GM18526 (cell line): ENCODE data around the gene RCE1.

Experiments
- POLR2A ChIP-seq: IDR thresholded peaks from 3 replicates; pipeline ENCODE4 v1.6.1; 2011; ENCODE audit not compliant: insufficient read length; ENCODE audit errors: extremely low read depth

RCE1 gene

GRCh38 chr11:66861774-66862558 lies 18.7 kb downstream of the RCE1 start:
- no peak for TF ChIP-seq POLR2A

GRCh38 chr11:66862559-66863037 lies 19.4 kb downstream of the RCE1 start:
- TF ChIP-seq POLR2A: no peak

- TF ChIP-seq POLR2A: no peak
Observed at GRCh38 chr11:66863428-66864125, 20.3 kb downstream of the RCE1 start.

DNA sequence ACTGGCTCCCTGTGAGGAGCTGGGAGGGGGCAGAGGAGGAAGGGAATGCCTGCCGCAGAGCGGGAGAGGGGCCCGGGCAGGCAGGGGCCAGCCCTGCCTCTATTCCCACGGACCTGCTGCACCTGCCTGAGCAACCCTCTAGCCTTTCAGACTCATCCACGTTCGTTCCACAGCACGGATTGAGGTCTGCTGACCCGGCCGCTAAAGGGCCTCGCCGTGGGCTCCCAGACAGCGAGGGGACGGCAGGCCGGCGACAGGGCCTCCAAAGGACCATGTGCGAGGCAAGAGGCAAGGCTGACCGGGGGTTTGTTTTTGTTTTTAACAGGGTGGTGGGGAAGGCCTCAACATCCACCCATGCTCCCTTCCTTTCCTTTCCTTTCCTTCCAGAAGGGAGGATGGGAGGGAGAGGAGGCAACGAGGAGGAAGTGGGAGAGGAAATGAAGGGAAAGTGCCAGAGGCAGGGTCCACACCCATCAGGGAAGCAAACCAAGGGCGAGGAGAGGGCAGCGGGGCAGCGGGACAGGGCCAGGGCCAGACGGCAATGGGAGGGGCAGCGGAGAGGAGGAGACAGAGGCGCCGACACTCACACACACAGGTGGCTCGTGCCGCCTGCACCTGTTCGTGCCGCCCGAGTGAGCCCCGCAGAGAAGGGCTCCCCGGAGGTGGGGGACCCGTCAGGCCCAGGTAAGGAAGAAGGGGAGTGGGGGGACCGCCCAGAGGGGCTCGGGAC lies 21.1 kb downstream of the RCE1 start:
- no peak for TF ChIP-seq POLR2A

GRCh38 chr11:66864924-66865697 lies 21.9 kb downstream of the RCE1 start:
- TF ChIP-seq POLR2A: no peak

- no peak for TF ChIP-seq POLR2A
Observed at GRCh38 chr11:66866007-66866406, 22.8 kb downstream of the RCE1 start.

DNA sequence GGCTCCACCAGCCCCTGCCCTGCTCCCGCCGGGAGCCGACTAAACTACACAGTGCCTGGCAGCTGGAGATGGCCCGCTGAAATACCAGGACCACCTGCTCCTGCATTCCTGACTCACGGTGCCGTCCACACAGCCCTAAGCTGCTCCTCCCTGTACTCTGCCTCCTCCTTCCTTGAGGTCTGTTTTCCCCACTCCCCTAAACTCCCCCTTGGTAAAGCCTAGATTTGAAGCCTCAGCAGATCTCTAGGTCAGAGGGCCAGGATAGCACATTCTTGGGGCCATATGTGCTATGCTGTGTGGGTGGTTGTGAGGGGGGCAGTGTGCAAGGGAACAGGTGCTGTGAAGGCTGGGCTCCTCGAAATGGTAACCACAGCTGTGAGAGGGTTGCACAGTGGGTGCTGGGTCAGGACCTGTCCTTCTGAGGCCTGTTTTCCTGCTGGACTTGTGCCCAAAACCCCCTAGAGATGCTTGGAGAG lies 23.3 kb downstream of the RCE1 start:
- TF ChIP-seq POLR2A: no peak

GRCh38 chr11:66867425-66868040 lies 24.3 kb downstream of the RCE1 start:
- no peak for TF ChIP-seq POLR2A

DNA sequence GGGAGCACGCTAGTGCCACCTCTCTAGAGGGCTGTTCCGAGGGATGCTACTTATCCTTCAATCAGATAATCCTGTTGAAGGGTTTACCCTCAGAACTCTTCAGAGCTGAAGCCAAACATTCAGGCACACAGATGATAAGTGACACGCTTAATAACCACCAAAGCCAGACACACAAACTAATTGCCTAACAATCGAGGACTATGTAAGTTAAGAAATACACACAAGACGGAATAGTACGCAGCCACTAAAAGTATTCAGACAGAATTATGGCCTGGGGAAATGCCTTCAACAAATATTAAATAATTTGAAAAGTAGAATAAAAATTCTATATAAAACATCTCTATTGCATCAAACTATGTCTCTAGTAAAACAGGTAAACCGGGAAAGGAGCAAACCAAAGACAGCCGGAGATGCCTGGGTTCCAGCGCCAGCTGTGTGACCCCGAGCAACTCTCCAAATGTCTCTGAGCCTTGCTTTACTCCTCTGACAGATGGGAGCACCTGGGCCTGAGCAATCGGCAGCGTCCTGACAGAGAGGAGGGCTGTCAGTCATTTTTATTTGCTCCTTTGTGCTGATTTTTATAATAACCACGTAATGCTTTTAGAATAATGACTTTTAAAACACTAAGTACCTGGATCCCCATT lies 25.0 kb downstream of the RCE1 start:
- no peak for TF ChIP-seq POLR2A

DNA sequence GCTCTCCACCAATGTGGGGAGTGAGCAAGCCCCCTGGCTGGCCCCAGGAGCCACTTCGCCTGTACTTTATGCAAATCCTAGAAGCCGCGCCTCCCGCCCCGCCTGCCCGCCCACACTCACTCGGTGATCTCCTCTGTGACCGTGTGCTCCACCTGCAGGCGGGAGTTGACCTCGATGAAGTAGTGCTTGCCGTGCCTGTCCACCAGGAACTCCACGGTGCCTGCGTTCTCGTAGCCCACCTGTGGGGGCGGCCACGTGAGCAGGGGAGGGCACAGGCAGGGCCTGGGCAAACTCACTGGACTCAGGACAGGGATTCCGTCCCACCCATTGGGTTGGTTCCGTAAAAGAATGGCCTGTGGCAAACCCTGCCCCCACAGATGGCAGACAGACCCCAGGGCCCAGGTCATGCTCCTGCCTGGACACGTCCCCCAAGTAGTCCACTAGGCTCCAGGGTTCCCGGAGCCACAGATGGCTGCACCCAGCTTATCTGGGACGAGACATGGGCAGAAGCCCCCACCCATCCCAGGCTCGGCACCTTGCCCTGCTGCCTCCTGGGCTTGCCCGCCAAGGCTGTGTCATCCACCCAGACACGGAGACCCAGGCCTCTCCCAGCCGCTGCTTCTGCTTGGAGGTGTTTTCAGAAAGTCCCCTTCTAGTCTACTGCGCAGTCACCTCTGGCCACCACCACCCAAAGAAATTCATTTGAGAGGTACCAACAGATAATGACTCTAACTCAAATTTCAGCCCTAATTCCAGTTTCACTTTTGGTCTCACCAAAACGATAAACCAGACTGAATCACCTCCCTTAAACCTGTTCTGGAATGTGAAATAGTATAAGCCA lies 25.7 kb downstream of the RCE1 start:
- TF ChIP-seq POLR2A: no peak

GRCh38 chr11:66869567-66869870 lies 26.3 kb downstream of the RCE1 start:
- TF ChIP-seq POLR2A: no peak

- no peak for TF ChIP-seq POLR2A
Observed at GRCh38 chr11:66870131-66870530, 26.9 kb downstream of the RCE1 start.
